GM23338 (cell line): ENCODE results near the gene SLC41A3.

Source experiments
- CREB1 ChIP-seq: fragments of 250-450 bp; sonication (Bioruptor Pico); IDR thresholded peaks from 2 replicates; pipeline ENCODE4 v1.5.0; 2020; ENCODE audit warnings: low read depth, mild to moderate bottlenecking, moderate library complexity
- CTCF ChIP-seq, 2 experiments: fragments of 200-600 bp in 1 of 2; sonication (generic) in 1 of 2; conservative IDR thresholded peaks; 2 replicates each; pipeline versions ENCODE4 v1.5.1 to v1.6.1; 2016 to 2017; ENCODE audit warnings: antibody characterized with exemption in 2 of 2, low read depth in 2 of 2, mild to moderate bottlenecking in 2 of 2, moderate library complexity in 1 of 2
- ETS1 ChIP-seq: IDR thresholded peaks from 2 replicates; pipeline ENCODE4 v1.6.1; 2016; ENCODE audit warnings: antibody characterized with exemption
- EZH2 ChIP-seq: fragments of 200-600 bp; sonication (generic); IDR thresholded peaks from one replicate; pipeline ENCODE4 v1.8.0; 2017; ENCODE audit warnings: antibody characterized with exemption, mild to moderate bottlenecking, low read depth; ENCODE audit not compliant: unreplicated experiment
- EZH2phosphoT487 ChIP-seq: fragments of 200-600 bp; sonication (generic); IDR thresholded peaks from one replicate; pipeline ENCODE4 v1.8.1; 2018; ENCODE audit warnings: antibody characterized with exemption; ENCODE audit not compliant: unreplicated experiment
- JUNB ChIP-seq: IDR thresholded peaks from one replicate; pipeline ENCODE4 v1.6.1; 2016; ENCODE audit warnings: antibody characterized with exemption; ENCODE audit not compliant: unreplicated experiment
- NANOG ChIP-seq: IDR thresholded peaks from 2 replicates; pipeline ENCODE4 v1.6.1; 2016; ENCODE audit warnings: antibody characterized with exemption, borderline replicate concordance
- POLR2AphosphoS5 ChIP-seq: IDR thresholded peaks from 2 replicates; pipeline ENCODE4 v1.6.1; 2016; ENCODE audit warnings: antibody characterized with exemption, low read depth
- REST ChIP-seq: IDR thresholded peaks from one replicate; pipeline ENCODE4 v1.6.1; 2018; ENCODE audit warnings: antibody characterized with exemption; ENCODE audit not compliant: unreplicated experiment
- STAT1 ChIP-seq: IDR thresholded peaks from one replicate; pipeline ENCODE4 v1.6.1; 2016; ENCODE audit warnings: antibody characterized with exemption; ENCODE audit not compliant: unreplicated experiment
- ZNF114 ChIP-seq: fragments of 250-450 bp; sonication (Bioruptor Pico); IDR thresholded peaks from 2 replicates; pipeline ENCODE4 v1.5.0; 2020; ENCODE audit warnings: mild to moderate bottlenecking, moderate library complexity
- ZNF331 ChIP-seq: fragments of 250-450 bp; sonication (Bioruptor Pico); IDR thresholded peaks from 2 replicates; pipeline ENCODE4 v1.5.0; 2020; ENCODE audit warnings: low read depth, mild to moderate bottlenecking, moderate library complexity
- ZNF462 ChIP-seq: fragments of 250-450 bp; sonication (Bioruptor Pico); IDR thresholded peaks from 2 replicates; pipeline ENCODE4 v1.5.0; 2020; ENCODE audit warnings: mild to moderate bottlenecking, moderate library complexity

GRCh38 chr3:126004692-126005091 lies 79.2 kb downstream of the SLC41A3 start:
- TF ChIP-seq CTCF (conservative IDR thresholded peaks at IDR 0.05; ENCODE audit: low read depth in 2 of 2) (no peak), EZH2phosphoT487 (no peak), EZH2 (no peak), JUNB (no peak), ZNF462 (CRISPR knock-in tag) (no peak), REST (no peak), CREB1 (no peak), ETS1 (no peak), POLR2AphosphoS5 (no peak), ZNF331 (CRISPR knock-in tag) (no peak), NANOG (no peak), STAT1 (no peak), ZNF114 (CRISPR knock-in tag) (no peak)
